T-cell (primary cell): Measurements from ENCODE around the gene CTNND2. TPM values are rescaled to one million over a fixed set of nuclear protein-coding genes. Genes with fewer than 3 reads are reported as not detected.
"Not testable (repeated sequence)": the region's sequence is repeated elsewhere in the genome, so short reads cannot be mapped to it uniquely, and the experiment has no call there.

ENCODE experiments used
- ATAC-seq, 4 experiments: fragments of 200-7000 bp in 3 of 4; fragments of 150-1000 bp in 1 of 4; cut with Tn5 transposase; replicated peaks in 1 of 4; 1 replicate in 3 of 4; 2 replicates in 1 of 4; pipeline ENCODE4 v1.10.0; 2021; ENCODE audit warnings: moderate library complexity in 3 of 4, mild to moderate bottlenecking in 2 of 4, moderate number of reproducible peaks in 1 of 4
- CTCF ChIA-PET, 2 donors: fragments of 300-600 bp; sonication (Branson Sonifier 250); formaldehyde crosslinking; loops; one replicate each; lab custom pipeline; 2022; ENCODE audit warnings: antibody characterized with exemption in 2 of 2; lab: Charles Lee
- POLR2A ChIA-PET, 2 donors: fragments of 300-600 bp; sonication (Branson Sonifier 250); formaldehyde crosslinking; loops; one replicate each; lab custom pipeline; 2022; ENCODE audit warnings: antibody characterized with exemption in 2 of 2; lab: Charles Lee
- DNase-seq, 35 experiments: peaks; one replicate each; pipeline versions ENCODE4 v3.0.0 to v3.0.0-alpha.2; 2013 to 2023
- H3K27ac ChIP-seq: one replicate; pipeline ENCODE4 v1.5.1; 2013; ENCODE audit warnings: low read length
- H3K27me3 ChIP-seq, 2 experiments: replicated peaks in 1 of 2; 1 replicate in 1 of 2; 2 replicates in 1 of 2; pipeline versions ENCODE4 v1.6.1 to v1.7.0; 2013; ENCODE audit warnings: low read length in 1 of 2, mixed read lengths in 1 of 2; ENCODE audit not compliant: control insufficient read depth in 2 of 2, insufficient read depth in 2 of 2; ENCODE audit errors: extremely low read depth in 1 of 2
- H3K36me3 ChIP-seq, 2 donors: 1 replicate in 1 of 2; 2 replicates in 1 of 2; pipeline versions ENCODE4 v1.6.1 to v1.7.0; 2013; ENCODE audit warnings: low read length in 1 of 2; ENCODE audit not compliant: control insufficient read depth in 2 of 2, insufficient read depth in 1 of 2; ENCODE audit errors: extremely low read depth in 1 of 2
- H3K4me1 ChIP-seq, 2 experiments: 1 replicate in 1 of 2; 2 replicates in 1 of 2; pipeline versions ENCODE4 v1.6.1 to v1.7.0; 2013; ENCODE audit warnings: low read length in 2 of 2, mixed read lengths in 1 of 2; ENCODE audit not compliant: insufficient read depth in 2 of 2, control insufficient read depth in 1 of 2; ENCODE audit errors: extremely low read depth in 1 of 2
- H3K4me3 ChIP-seq, 2 donors: 1 replicate in 1 of 2; 2 replicates in 1 of 2; pipeline versions ENCODE4 v1.5.1 to v1.7.0; 2013; ENCODE audit warnings: mild to moderate bottlenecking in 2 of 2, low read length in 1 of 2, moderate library complexity in 1 of 2; ENCODE audit not compliant: control insufficient read depth in 1 of 2; ENCODE audit errors: extremely low read depth in 1 of 2
- H3K9me3 ChIP-seq: 2 replicates; pipeline ENCODE4 v1.7.0; 2013
- H3K27ac Mint-ChIP-seq, 2 donors: one replicate each; pipeline ENCODE4 v1.8.0; 2020 to 2021; ENCODE audit warnings: mild to moderate bottlenecking in 2 of 2, mixed read lengths in 2 of 2
- H3K27me3 Mint-ChIP-seq, 2 donors: one replicate each; pipeline ENCODE4 v1.8.0; 2021 to 2022; ENCODE audit warnings: mixed read lengths in 2 of 2
- H3K36me3 Mint-ChIP-seq: one replicate; pipeline ENCODE4 v1.8.0; 2021; ENCODE audit warnings: mixed read lengths
- H3K4me1 Mint-ChIP-seq, 3 donors: one replicate each; pipeline ENCODE4 v1.8.0; 2020 to 2022; ENCODE audit warnings: mixed read lengths in 3 of 3, mild to moderate bottlenecking in 1 of 3
- H3K4me3 Mint-ChIP-seq, 3 donors: one replicate each; pipeline ENCODE4 v1.8.0; 2020 to 2022; ENCODE audit warnings: mild to moderate bottlenecking in 3 of 3, mixed read lengths in 3 of 3, moderate library complexity in 3 of 3
- H3K9me3 Mint-ChIP-seq, 3 donors: one replicate each; pipeline ENCODE4 v1.8.0; 2020 to 2022; ENCODE audit warnings: mixed read lengths in 3 of 3
- WGBS: methylation state at CpG from one replicate; pipeline ENCODE4 v1.1.5; 2013; ENCODE audit warnings: missing lambda C conversion rate; ENCODE audit not compliant: insufficient coverage; 5-methylcytosine and 5-hydroxymethylcytosine counted together
- total RNA-seq, 35 experiments: library from RNA in 6 of 35; stranded (reverse) in 6 of 35; fragments of 120-200 nt in 1 of 35; gene quantifications; one replicate each; pipeline versions ENCODE4 v1.2.1 to v1.2.4 and lab custom pipeline; 2013 to 2026

The CTNND2 gene
- total RNA-seq, 5 donors from 2014 or later (not counting 1 experiment from before 2014, with no cell fraction given), result 0.22 TPM; not detected in 4

DNA sequence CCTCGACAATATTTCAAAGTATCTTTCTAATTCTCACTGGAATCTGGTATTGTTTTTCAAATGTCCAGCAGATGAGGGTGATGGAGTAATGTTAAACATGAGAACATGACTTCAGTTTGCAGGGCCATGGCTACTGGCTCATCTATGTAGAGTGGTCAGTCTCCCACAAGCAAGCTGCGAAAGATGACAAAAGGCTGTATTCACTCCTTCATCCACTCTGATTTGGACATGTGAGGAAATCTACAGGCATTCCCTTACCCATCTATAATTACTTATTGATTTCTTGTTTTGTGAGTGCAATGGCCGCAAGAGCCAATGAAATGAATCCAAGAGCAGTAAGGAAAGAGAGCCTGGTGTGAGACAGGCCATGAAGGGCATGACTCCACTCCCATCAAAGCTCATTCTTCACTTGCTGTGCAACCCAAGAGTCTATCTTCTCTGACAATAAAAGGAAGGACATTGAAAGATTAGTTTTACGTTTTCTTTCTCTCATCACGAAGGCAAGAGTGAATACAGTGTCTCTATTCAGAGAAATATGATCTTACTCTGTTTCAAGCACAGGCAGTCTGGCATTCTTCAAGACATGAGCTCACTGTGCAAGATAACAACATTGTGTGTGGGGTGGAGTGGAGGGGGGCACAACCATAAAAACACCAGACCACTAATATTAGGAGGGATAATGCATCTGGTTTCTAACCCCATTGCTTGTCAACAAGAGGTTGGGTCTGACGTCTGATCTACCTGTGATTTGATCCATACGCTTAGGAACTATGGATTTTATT, 893.6 kb downstream of the CTNND2 start:
- POLR2A ChIA-PET, result interaction anchor here in 1 of 2 donors (0.6 kb wide), 1 partner anchor 298 kb away, joined by 5 read pairs; no protein-coding TSS in a partner anchor
- no peak overlapping the region for H3K27ac Mint-ChIP-seq
- H3K27me3 Mint-ChIP-seq, result peaks cover 0 to 3% of the 10 kb centered on the region in 2 donors
- no peak overlapping the region for H3K4me3 Mint-ChIP-seq
- no peak for DNase-seq
- Histone ChIP-seq H3K27me3 (no peaks in the 10 kb centered on the region), H3K4me1 (no peaks in the 10 kb centered on the region), H3K4me3 (no peak overlapping the region), H3K9me3 (no peaks in the 10 kb centered on the region), H3K36me3 (no peaks in the 10 kb centered on the region), H3K27ac (no peak overlapping the region)
- ATAC-seq, result no peak
- WGBS, result 100% methylated on average over 1 of the region's 7 CpGs
- H3K9me3 Mint-ChIP-seq, result no peaks in the 10 kb centered on the region
- CTCF ChIA-PET, result no interaction called here
- H3K4me1 Mint-ChIP-seq, result no peaks in the 10 kb centered on the region
- H3K36me3 Mint-ChIP-seq, result no peaks in the 10 kb centered on the region

GRCh38 chr5:11009576-11009975, 894.7 kb downstream of the CTNND2 start:
- ATAC-seq (no peak), DNase-seq (no peak)
- Mint-ChIP-seq H3K27me3 (peaks cover 2 to 12% of the 10 kb centered on the region in 2 donors), H3K4me1 (no peaks in the 10 kb centered on the region), H3K9me3 (no peaks in the 10 kb centered on the region), H3K27ac (no peak overlapping the region), H3K4me3 (no peak overlapping the region), H3K36me3 (no peaks in the 10 kb centered on the region)
- CTCF ChIA-PET, result no interaction called here
- Histone ChIP-seq H3K9me3 (no peaks in the 10 kb centered on the region), H3K27me3 (no peaks in the 10 kb centered on the region), H3K36me3 (no peaks in the 10 kb centered on the region), H3K27ac (no peak overlapping the region), H3K4me1 (no peaks in the 10 kb centered on the region), H3K4me3 (no peak overlapping the region)
- 100% methylated on average over 2 of the region's 3 CpGs for WGBS
- POLR2A ChIA-PET, result no interaction called here

- POLR2A ChIA-PET, result interaction anchor here in 1 of 2 donors (0.6 to 0.7 kb wide), 2 partner anchors 9 to 45 kb away, joined by 3 read pairs; no protein-coding TSS in a partner anchor
- Mint-ChIP-seq H3K27me3 (peaks cover 2 to 12% of the 10 kb centered on the region in 2 donors), H3K4me1 (no peaks in the 10 kb centered on the region), H3K4me3 (no peak overlapping the region), H3K9me3 (peaks cover 0 to under 1% (median 0%) of the 10 kb centered on the region in 3 donors), H3K36me3 (no peaks in the 10 kb centered on the region), H3K27ac (no peak overlapping the region)
- Histone ChIP-seq H3K4me1 (no peaks in the 10 kb centered on the region), H3K9me3 (no peaks in the 10 kb centered on the region), H3K36me3 (no peaks in the 10 kb centered on the region), H3K4me3 (no peak overlapping the region), H3K27ac (no peak overlapping the region), H3K27me3 (no peaks in the 10 kb centered on the region)
- DNase-seq, result no peak
- no peak for ATAC-seq
- CTCF ChIA-PET, result no interaction called here
- whole genome bisulfite sequencing, result 69% methylated on average over 14 of the region's 18 CpGs
Observed at GRCh38 chr5:11007269-11007870, 896.9 kb downstream of the CTNND2 start.

DNA sequence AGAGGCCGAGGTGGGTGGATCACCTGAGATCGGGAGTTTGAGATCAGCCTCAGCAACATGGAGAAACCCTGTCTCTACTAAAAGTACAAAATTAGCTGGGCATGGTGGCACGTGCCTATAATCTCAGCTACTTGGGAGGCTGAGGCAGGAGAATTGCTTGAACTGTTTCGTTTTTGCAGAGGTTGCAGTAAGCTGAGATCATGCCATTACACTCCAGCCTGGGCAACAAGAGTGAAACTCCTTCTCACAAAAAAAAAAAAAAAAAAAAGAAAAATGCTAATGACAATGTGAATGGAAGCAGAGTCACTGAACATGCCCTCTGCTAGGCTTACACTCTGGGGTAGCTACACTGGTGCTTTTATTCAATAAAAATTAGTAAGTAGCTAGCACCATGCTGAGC, 899.7 kb downstream of the CTNND2 start:
- ATAC-seq, H3K9me3 ChIP-seq, H3K36me3 ChIP-seq, DNase-seq, H3K4me1 Mint-ChIP-seq, H3K9me3 Mint-ChIP-seq, H3K27ac Mint-ChIP-seq, CTCF ChIA-PET, H3K27ac ChIP-seq, H3K36me3 Mint-ChIP-seq, H3K4me3 Mint-ChIP-seq, H3K4me1 ChIP-seq, H3K27me3 ChIP-seq, H3K4me3 ChIP-seq, POLR2A ChIA-PET: not testable (repeated sequence)
- 67% methylated on average over 1 of the region's 4 CpGs for WGBS
- peaks cover 2 to 15% of the 10 kb centered on the region in 2 donors for H3K27me3 Mint-ChIP-seq

GRCh38 chr5:11000515-11001353, 903.5 kb downstream of the CTNND2 start:
- ATAC-seq (no peak), DNase-seq (no peak)
- Mint-ChIP-seq H3K4me1 (no peaks in the 10 kb centered on the region), H3K27me3 (peaks cover 2 to 13% of the 10 kb centered on the region in 2 donors), H3K4me3 (no peak overlapping the region), H3K27ac (no peak overlapping the region), H3K36me3 (no peaks in the 10 kb centered on the region), H3K9me3 (peaks cover 0 to 4% (median 0%) of the 10 kb centered on the region in 3 donors)
- CTCF ChIA-PET, result interaction anchor here in 1 of 2 donors (0.8 kb wide), 1 partner anchor 12 kb away, joined by 3 read pairs; no protein-coding TSS in a partner anchor
- H3K9me3 ChIP-seq, result no peaks in the 10 kb centered on the region
- H3K27ac ChIP-seq, result no peak overlapping the region
- no peak overlapping the region for H3K4me3 ChIP-seq
- no peaks in the 10 kb centered on the region for H3K4me1 ChIP-seq
- 80% methylated on average over 1 of the region's 2 CpGs for WGBS
- H3K27me3 ChIP-seq, result no peaks in the 10 kb centered on the region
- POLR2A ChIA-PET, result no interaction called here
- no peaks in the 10 kb centered on the region for H3K36me3 ChIP-seq

- H3K4me1 Mint-ChIP-seq, result no peaks in the 10 kb centered on the region
- no peak overlapping the region for H3K27ac ChIP-seq
- no peaks in the 10 kb centered on the region for H3K4me1 ChIP-seq
- CTCF ChIA-PET, result no interaction called here
- H3K27me3 Mint-ChIP-seq, result peaks cover 0 to 14% of the 10 kb centered on the region in 2 donors
- no CpG with 5 or more reads among the region's 11 CpGs for WGBS
- no peaks in the 10 kb centered on the region for H3K9me3 ChIP-seq
- POLR2A ChIA-PET, result no interaction called here
- peaks cover 0 to 4% (median 0%) of the 10 kb centered on the region in 3 donors for H3K9me3 Mint-ChIP-seq
- DNase-seq (no peak), ATAC-seq (no peak)
- no peaks in the 10 kb centered on the region for H3K36me3 ChIP-seq
- no peak overlapping the region for H3K4me3 Mint-ChIP-seq
- no peak overlapping the region for H3K27ac Mint-ChIP-seq
- no peak overlapping the region for H3K4me3 ChIP-seq
- H3K27me3 ChIP-seq, result peaks cover 0 to 2% of the 10 kb centered on the region in 2 experiments
- no peaks in the 10 kb centered on the region for H3K36me3 Mint-ChIP-seq
Observed at GRCh38 chr5:10999714-11000113, 904.5 kb downstream of the CTNND2 start.
